ENCODE results near the gene BTBD9.

BTBD9 gene

DNA sequence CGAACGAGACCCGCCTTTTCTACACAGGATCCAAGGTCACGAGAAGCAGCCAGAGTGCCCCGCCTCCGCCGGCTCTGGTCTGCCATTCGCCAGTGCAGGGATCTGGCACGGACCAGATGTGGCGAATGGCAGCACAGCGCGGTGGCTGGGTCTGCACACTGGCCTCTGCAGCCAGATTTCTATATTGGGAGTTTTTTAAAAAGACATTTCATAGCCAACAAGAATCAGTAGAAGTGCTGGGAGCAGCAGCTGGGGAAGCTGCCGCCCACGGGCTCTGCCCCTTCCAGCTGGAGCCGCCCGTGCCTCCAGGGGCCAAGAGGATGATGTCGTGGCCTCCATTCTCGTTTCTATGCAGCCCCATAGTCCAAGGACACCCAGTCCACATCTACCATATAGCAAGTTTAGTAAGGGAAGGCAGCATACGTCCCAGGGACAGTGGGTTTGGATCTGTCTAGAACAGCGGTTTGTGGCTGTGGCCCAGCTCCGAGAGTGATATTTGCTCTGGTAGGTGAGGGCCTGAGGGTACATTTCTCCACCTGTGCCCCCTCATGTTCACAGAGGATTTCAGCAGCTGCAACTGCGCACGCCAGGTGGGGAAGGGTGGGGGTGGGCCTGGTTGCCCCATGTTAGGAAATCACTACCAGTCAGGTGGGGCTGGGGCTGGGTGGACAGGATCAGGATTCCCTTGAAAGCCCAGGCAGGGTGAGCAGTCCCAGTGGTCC lies 486.5 kb downstream of the BTBD9 start:
- CTCF ChIA-PET, result interaction anchor here (0.6 to 1.6 kb wide), 3 partner anchors 9 to 456 kb away, joined by 3 read pairs; partner anchors contain the start of gene MDGA1
- POLR2A ChIA-PET, result no interaction called here
- no peak for DNase-seq (ENCODE audit: low read depth, low spot score)
- TF ChIP-seq, protein P1, sequence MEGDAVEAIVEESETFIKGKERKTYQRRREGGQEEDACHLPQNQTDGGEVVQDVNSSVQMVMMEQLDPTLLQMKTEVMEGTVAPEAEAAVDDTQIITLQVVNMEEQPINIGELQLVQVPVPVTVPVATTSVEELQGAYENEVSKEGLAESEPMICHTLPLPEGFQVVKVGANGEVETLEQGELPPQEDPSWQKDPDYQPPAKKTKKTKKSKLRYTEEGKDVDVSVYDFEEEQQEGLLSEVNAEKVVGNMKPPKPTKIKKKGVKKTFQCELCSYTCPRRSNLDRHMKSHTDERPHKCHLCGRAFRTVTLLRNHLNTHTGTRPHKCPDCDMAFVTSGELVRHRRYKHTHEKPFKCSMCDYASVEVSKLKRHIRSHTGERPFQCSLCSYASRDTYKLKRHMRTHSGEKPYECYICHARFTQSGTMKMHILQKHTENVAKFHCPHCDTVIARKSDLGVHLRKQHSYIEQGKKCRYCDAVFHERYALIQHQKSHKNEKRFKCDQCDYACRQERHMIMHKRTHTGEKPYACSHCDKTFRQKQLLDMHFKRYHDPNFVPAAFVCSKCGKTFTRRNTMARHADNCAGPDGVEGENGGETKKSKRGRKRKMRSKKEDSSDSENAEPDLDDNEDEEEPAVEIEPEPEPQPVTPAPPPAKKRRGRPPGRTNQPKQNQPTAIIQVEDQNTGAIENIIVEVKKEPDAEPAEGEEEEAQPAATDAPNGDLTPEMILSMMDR (IDR thresholded peaks at IDR 0.05; ENCODE audit: insufficient read depth, low read length, missing control alignments), result no peak
- H3K4me3 ChIP-seq (ENCODE audit: low read depth, low read length), result no peak overlapping the region

DNA sequence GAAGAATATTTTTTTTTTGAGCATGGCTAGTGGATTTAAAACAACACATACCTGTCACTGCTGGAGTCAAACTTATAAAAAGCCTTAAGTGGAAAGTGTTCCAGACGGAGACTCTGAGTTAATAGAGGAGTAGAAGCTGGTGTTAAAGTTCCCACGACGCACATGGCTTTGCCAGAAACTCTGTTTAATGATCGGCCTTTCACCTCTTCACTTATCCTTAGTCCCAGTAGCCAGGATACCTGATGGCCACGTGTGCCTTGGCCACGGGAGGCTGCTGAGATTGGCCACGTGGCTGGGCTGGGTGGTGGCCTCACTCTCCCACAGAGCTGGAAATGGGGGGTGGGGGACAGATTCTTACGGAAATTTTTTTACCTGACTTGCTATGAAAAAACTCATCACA lies 487.1 kb downstream of the BTBD9 start:
- ChIA-PET CTCF (interaction anchor here (0.6 to 1.6 kb wide), 2 partner anchors 9 to 455 kb away, joined by 3 read pairs; partner anchors contain the start of gene MDGA1), POLR2A (no interaction called here)
- H3K4me3 ChIP-seq (ENCODE audit: low read depth, low read length), result no peak overlapping the region
- no peak for DNase-seq (ENCODE audit: low read depth, low spot score)
- TF ChIP-seq, protein P1 (IDR thresholded peaks at IDR 0.05; ENCODE audit: insufficient read depth, low read length, missing control alignments), result no peak

DNA sequence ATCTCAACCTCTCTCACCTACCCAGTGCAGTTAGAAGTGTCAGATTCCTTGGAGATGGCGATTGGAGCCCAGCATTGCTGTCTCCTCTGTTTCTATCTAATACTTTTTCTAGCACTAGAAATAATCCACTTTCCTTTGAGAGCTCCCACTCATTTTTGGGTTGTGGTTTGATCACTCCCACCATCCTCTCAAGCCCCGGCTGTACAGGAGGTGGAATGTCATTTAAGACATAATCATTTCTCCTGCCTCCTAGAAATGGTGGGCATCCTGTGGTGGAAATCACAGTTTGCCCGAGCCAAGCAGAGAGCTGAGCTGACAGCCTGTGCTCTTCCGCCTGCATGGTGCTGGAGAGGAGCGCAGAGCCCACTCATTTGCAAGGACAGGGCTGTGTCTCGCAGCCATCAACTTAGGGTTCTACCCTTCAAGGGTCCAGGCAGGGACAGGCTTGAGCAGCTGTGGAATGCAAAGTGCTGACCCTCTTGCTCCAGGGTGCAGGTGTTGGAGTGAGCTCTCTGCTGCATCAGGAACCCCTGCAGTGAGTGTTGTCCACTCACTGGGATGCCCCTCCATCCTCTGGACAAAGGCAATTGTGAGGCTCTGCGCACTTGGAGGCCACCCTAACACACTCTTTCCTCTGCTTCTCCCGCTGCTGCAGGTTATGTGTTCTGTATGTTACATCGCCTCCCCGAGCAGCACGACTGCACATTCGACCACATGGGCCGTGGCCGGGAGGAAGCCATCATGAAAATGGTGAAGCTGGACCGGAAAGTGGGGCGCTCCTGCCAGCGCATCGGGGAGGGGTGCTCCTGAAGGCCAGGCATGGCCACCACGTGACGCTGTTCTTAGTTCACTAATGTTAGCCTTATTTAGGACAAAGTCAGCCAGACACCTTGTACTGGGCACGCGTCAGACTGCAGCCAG lies 487.9 kb downstream of the BTBD9 start:
- ChIA-PET POLR2A (no interaction called here), CTCF (interaction anchor here (1.0 kb wide), 1 partner anchor 342 kb away, joined by 4 read pairs; no protein-coding TSS in a partner anchor)
- DNase-seq (ENCODE audit: low read depth, low spot score), result no peak
- TF ChIP-seq, protein P1 (IDR thresholded peaks at IDR 0.05; ENCODE audit: insufficient read depth, low read length, missing control alignments), result no peak
- no peak overlapping the region for H3K4me3 ChIP-seq (ENCODE audit: low read depth, low read length)

DNA sequence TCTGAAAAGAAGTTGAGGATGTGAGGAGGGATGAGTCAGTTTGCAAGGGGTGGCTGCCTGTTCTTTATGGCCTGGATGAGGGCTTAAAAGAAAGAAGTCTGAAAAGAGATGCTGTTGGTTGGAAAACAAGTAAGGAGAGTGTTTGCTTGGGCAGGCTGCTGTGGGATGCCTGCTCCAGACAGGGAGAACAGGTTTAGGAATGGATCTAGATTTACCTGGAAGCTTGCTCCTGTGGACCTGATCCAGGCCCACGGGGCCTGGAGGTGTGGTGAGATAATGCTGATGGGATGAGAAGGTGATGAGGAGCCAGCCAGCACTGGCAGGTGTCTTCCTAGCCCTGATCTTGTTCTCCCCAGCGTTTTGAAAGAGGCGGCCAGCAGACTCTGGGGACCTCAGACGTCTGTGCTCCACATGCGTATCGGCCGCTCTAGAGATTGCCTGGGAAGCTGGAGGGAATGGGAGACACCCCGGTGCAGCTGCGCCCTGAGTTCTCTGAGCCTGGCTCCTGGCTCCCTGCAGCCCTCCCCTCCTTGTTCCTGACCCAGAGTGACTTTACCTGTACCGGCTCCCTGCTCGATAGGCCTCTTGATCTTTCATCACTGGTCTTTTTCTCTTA lies 488.9 kb downstream of the BTBD9 start:
- CTCF ChIA-PET, result interaction anchor here (1.0 kb wide), 1 partner anchor 343 kb away, joined by 4 read pairs; no protein-coding TSS in a partner anchor
- POLR2A ChIA-PET, result no interaction called here
- TF ChIP-seq, protein P1 (IDR thresholded peaks at IDR 0.05; ENCODE audit: insufficient read depth, low read length, missing control alignments), result no peak
- no peak for DNase-seq (ENCODE audit: low read depth, low spot score)
- no peak overlapping the region for H3K4me3 ChIP-seq (ENCODE audit: low read depth, low read length)

DNA sequence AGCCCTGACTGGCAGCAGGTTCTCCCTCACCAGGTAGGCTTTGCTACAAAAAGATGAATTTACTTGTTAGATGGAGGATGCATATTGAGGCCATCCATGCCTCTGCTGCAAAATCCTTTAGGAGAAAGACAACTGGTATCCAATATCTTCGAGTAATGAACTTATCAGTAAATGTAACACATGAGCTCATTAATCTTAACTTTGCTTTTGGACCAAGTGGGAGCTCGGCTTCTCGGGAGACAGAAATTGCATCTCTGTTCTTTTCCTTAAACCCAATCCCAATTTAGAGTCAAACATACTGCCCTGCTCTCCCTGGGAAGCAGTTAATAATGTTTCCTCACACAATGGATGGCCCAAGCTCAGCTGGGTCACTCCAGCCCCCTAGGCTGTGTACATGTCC lies 489.7 kb downstream of the BTBD9 start:
- ChIA-PET POLR2A (no interaction called here), CTCF (no interaction called here)
- no peak for DNase-seq (ENCODE audit: low read depth, low spot score)
- no peak overlapping the region for H3K4me3 ChIP-seq (ENCODE audit: low read depth, low read length)
- TF ChIP-seq, protein P1 (IDR thresholded peaks at IDR 0.05; ENCODE audit: insufficient read depth, low read length, missing control alignments), result no peak

All from AG04449 (cell line).